ENCODE measurements around the gene PLPP6. TPM values are rescaled to one million over a fixed set of nuclear protein-coding genes. Genes with fewer than 3 reads are reported as not detected.

Gene PLPP6
- total and polyA plus RNA-seq, 2 experiments from 2014 or later = 11.7 to 15.8 TPM

DNA sequence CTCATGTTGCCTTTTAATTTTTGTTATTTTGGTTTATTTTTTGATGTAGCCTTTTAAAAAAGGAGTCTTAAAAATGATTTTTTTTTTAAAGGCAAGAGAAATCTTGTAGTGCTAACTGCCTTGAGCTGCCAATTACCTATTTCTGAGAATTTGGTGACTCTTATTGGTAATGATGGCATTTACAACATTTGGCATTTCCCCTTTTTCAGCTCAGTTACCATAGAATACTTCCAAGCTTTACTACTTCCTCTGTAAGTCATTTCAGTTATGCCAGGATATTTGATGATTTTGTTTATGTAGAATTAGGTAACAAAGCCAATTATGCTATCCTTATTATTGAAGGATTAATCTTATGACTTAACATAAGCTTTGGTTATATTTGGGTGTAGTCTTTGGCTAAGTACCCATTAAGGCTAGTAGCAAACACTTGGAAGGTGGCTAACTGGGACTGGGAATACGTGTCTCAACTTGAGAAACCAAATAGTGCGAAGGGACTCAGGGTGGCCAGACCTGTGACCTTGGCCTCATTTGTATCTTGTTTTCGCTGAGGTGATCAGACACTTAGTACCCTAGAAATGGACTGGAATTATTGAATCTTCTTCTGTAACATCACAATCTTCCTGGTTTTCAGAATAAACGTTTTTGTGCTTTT lies 45.0 kb downstream of the PLPP6 start:
- no peaks in the 10 kb centered on the region for H3K9me3 ChIP-seq (ENCODE audit: low read depth)
- TF ChIP-seq, protein P1, sequence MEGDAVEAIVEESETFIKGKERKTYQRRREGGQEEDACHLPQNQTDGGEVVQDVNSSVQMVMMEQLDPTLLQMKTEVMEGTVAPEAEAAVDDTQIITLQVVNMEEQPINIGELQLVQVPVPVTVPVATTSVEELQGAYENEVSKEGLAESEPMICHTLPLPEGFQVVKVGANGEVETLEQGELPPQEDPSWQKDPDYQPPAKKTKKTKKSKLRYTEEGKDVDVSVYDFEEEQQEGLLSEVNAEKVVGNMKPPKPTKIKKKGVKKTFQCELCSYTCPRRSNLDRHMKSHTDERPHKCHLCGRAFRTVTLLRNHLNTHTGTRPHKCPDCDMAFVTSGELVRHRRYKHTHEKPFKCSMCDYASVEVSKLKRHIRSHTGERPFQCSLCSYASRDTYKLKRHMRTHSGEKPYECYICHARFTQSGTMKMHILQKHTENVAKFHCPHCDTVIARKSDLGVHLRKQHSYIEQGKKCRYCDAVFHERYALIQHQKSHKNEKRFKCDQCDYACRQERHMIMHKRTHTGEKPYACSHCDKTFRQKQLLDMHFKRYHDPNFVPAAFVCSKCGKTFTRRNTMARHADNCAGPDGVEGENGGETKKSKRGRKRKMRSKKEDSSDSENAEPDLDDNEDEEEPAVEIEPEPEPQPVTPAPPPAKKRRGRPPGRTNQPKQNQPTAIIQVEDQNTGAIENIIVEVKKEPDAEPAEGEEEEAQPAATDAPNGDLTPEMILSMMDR (IDR thresholded peaks at IDR 0.05; ENCODE audit: low read depth, low read length) = no peak
- no peak overlapping the region for H3K27ac ChIP-seq
- no peaks in the 10 kb centered on the region for H3K27me3 ChIP-seq
- no peaks in the 10 kb centered on the region for H3K4me1 ChIP-seq (ENCODE audit: low read depth)
- no peak for DNase-seq (ENCODE audit: low read depth in 1 of 2, low spot score in 1 of 2)
- H3K4me3 ChIP-seq = no peak overlapping the region
- peaks cover 50% of the 10 kb centered on the region for H3K36me3 ChIP-seq

DNA sequence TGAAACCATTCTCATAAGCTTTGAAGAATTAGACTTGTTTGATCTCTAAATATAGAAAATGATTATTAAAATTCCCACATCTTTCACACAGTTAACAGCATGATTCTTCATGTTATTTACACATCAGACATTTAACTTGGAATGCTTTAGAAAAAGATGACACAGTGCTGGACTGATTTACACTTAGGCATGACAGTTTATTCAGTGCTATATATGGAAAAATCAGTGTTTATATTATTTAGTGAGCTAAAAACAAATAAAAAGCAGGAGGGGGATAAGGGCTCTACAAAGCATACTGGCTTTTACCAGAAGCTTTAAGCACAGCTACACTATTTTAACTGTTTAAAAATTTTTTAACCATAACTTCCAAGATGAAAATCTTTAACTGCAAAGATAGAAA lies 47.3 kb downstream of the PLPP6 start:
- Histone ChIP-seq H3K4me1 (ENCODE audit: low read depth) (no peaks in the 10 kb centered on the region), H3K4me3 (no peak overlapping the region), H3K27me3 (no peaks in the 10 kb centered on the region), H3K36me3 (peaks cover 42% of the 10 kb centered on the region), H3K27ac (no peak overlapping the region), H3K9me3 (ENCODE audit: low read depth) (no peaks in the 10 kb centered on the region)
- no peak for DNase-seq (ENCODE audit: low read depth in 1 of 2, low spot score in 1 of 2)
- TF ChIP-seq, protein P1 (IDR thresholded peaks at IDR 0.05; ENCODE audit: low read depth, low read length) = no peak

DNA sequence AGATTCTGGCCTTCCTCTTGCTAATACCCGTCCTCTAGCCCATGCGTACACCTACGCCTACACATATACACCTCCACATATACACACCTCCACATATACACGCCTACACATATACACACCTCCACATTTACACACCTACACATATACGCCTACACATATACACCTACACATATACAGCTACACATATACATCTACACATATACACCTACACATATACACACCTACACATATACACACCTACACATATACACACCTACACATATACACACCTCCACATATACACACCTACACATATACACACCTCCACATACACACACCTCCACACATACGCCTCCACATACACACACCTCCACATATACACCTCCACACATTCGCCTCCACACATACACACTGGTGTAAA lies 51.8 kb downstream of the PLPP6 start:
- Histone ChIP-seq H3K4me3 (no peak overlapping the region), H3K4me1 (ENCODE audit: low read depth) (no peaks in the 10 kb centered on the region), H3K27ac (no peak overlapping the region), H3K27me3 (no peaks in the 10 kb centered on the region), H3K9me3 (ENCODE audit: low read depth) (no peaks in the 10 kb centered on the region), H3K36me3 (peaks cover 46% of the 10 kb centered on the region)
- TF ChIP-seq, protein P1 (IDR thresholded peaks at IDR 0.05; ENCODE audit: low read depth, low read length) = no peak
- DNase-seq (ENCODE audit: low read depth in 1 of 2, low spot score in 1 of 2) = no peak

DNA sequence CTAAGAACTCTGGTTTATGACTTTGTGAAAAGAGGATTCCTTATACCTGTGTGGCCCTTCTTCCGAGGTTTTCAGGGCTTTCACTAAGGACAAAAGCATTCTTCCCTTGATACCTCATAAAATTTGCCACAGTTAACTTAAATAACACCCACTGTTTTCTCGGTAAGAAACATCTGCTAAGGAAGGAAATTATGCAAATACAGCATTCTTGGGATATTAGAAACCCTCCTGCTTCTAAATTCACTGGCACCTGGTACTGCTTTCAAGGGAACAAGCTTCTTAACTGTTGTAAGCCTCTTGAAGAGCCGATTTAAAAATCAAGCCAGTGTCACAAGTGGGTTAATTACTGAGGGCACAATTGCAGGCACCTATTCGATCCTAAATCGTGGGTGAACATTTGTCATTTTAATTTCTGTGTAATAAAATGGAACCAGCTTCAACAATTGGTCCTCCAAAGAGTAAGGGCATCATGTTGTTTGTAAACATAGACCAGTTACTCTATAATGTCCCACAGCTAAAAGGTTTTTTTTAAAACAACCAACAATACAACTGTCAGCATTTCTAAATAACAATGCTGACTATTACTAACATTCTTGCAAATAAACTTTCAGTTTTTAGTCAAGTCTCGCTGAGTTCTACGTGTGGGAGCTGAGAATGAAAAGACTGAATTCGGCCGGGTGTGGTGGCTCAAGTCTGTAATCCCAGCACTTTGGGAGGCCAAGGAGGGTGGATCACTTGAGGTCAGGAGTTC lies 52.3 kb downstream of the PLPP6 start:
- Histone ChIP-seq H3K36me3 (peaks cover 48% of the 10 kb centered on the region), H3K27me3 (no peaks in the 10 kb centered on the region)
- DNase-seq (ENCODE audit: low read depth in 1 of 2, low spot score in 1 of 2) = no peak

More for the DNA sequence above, 52.3 kb downstream of the PLPP6 start:
- Histone ChIP-seq H3K4me1 (ENCODE audit: low read depth) (no peaks in the 10 kb centered on the region), H3K4me3 (no peak overlapping the region), H3K9me3 (ENCODE audit: low read depth) (no peaks in the 10 kb centered on the region), H3K27ac (no peak overlapping the region)
- TF ChIP-seq, protein P1 (IDR thresholded peaks at IDR 0.05; ENCODE audit: low read depth, low read length) = no peak

Other genes starting within 250 kb of the PLPP6 start
- 0.57 and 2.4 TPM in 2 replicates for gene SLC1A1, start 171.8 kb upstream of the PLPP6 start, total RNA-seq
- gene SLC1A1, start 171.8 kb upstream of the PLPP6 start, polyA plus RNA-seq = 0.92 and 2.4 TPM in 2 replicates
- gene SPATA6L, start 4.2 kb downstream of the PLPP6 start, total RNA-seq = 0.46 and 0.63 TPM in 2 replicates
- 1.3 and 2.2 TPM in 2 replicates for gene SPATA6L, start 4.2 kb downstream of the PLPP6 start, polyA plus RNA-seq
- gene CDC37L1, start 17.3 kb downstream of the PLPP6 start, total RNA-seq = 23.1 and 39.2 TPM in 2 replicates
- gene CDC37L1, start 17.3 kb downstream of the PLPP6 start, polyA plus RNA-seq = 19.6 and 27.9 TPM in 2 replicates
- 105 and 106 TPM in 2 replicates for gene AK3, start 78.9 kb downstream of the PLPP6 start, total RNA-seq
- 114 and 151 TPM in 2 replicates for gene AK3, start 78.9 kb downstream of the PLPP6 start, polyA plus RNA-seq
- gene RCL1, start 130.7 kb downstream of the PLPP6 start, total RNA-seq = 12.0 and 15.1 TPM in 2 replicates
- gene RCL1, start 130.7 kb downstream of the PLPP6 start, polyA plus RNA-seq = 12.2 and 17.9 TPM in 2 replicates